SK-N-SH treated with all-trans-retinoic acid at 6 μM for 48 hours (cell line): ENCODE measurements around the gene IL31.

Experiments
- CSRNP3 ChIP-seq: fragments of 250-450 bp; sonication (Bioruptor Pico); IDR thresholded peaks from 2 replicates; pipeline ENCODE4 v1.5.1; 2021; ENCODE audit warnings: mild to moderate bottlenecking, moderate library complexity
- ESRRG ChIP-seq: fragments of 250-450 bp; sonication (Bioruptor Pico); IDR thresholded peaks from 2 replicates; pipeline ENCODE4 v1.6.1; 2021; ENCODE audit warnings: mild to moderate bottlenecking
- GLIS3 ChIP-seq: fragments of 250-450 bp; sonication (Bioruptor Pico); IDR thresholded peaks from 2 replicates; pipeline ENCODE4 v1.5.0; 2020; ENCODE audit warnings: mild to moderate bottlenecking, moderate library complexity
- OSR1 ChIP-seq: fragments of 250-450 bp; sonication (Bioruptor Pico); IDR thresholded peaks from 2 replicates; pipeline ENCODE4 v1.8.0; 2022; ENCODE audit warnings: moderate library complexity, mild to moderate bottlenecking, inconsistent platforms
- PATZ1 ChIP-seq: fragments of 250-450 bp; sonication (Bioruptor Pico); IDR thresholded peaks from 2 replicates; pipeline ENCODE4 v1.8.0; 2020; ENCODE audit warnings: mild to moderate bottlenecking, moderate library complexity, borderline replicate concordance
- POU6F1 ChIP-seq: fragments of 250-450 bp; sonication (Bioruptor Pico); IDR thresholded peaks from 2 replicates; pipeline ENCODE4 v1.8.0; 2021; ENCODE audit warnings: low read depth, mild to moderate bottlenecking, moderate library complexity, borderline replicate concordance
- ZFP3 ChIP-seq: fragments of 250-450 bp; sonication (Bioruptor Pico); IDR thresholded peaks from 2 replicates; pipeline ENCODE4 v1.5.0; 2020; ENCODE audit warnings: mild to moderate bottlenecking, moderate library complexity
- ZNF565 ChIP-seq: fragments of 450-650 bp; formaldehyde crosslinking; conservative IDR thresholded peaks from 2 replicates; pipeline ENCODE4 v1.5.0; 2020; ENCODE audit warnings: low read depth, mild to moderate bottlenecking, moderate library complexity

- TF ChIP-seq ESRRG (CRISPR knock-in tag) (no peak), POU6F1 (no peak), GLIS3 (CRISPR knock-in tag) (no peak), PATZ1 (CRISPR knock-in tag) (no peak), OSR1 (CRISPR knock-in tag) (no peak), CSRNP3 (CRISPR knock-in tag) (no peak), ZFP3 (CRISPR knock-in tag) (no peak), ZNF565 (CRISPR knock-in tag) (no peak)
Observed at GRCh38 chr12:122152754-122153153, 21.3 kb downstream of the IL31 start.
